D721Med (cell line): Measurements from ENCODE around the gene UBE2G2.

Experiments
- DNase-seq: peaks from one replicate; pipeline ENCODE4 v3.0.0; 2011; ENCODE audit warnings: low spot score; ENCODE audit not compliant: insufficient read length
- FAIRE-seq: peaks from 2 replicates; lab custom pipeline; 2011; peaks lifted over from hg19 to GRCh38; lab: Jason Lieb, UNC
- CTCF ChIP-seq: IDR thresholded peaks from 2 replicates; pipeline ENCODE4 v1.5.1; 2012; ENCODE audit warnings: mild to moderate bottlenecking, control low read depth; ENCODE audit not compliant: insufficient read depth; ENCODE audit errors: missing control alignments

The UBE2G2 gene

GRCh38 chr21:44791993-44792392 lies 9.6 kb downstream of the UBE2G2 start:
- FAIRE-seq: no peak
- no peak for DNase-seq
- TF ChIP-seq CTCF: no peak

- FAIRE-seq: no peak
- no peak for TF ChIP-seq CTCF
- DNase-seq: no peak
Observed at GRCh38 chr21:44791246-44791645, 10.4 kb downstream of the UBE2G2 start.

GRCh38 chr21:44790368-44790767 lies 11.3 kb downstream of the UBE2G2 start:
- DNase-seq: no peak
- TF ChIP-seq CTCF: no peak
- FAIRE-seq: no peak

- FAIRE-seq: no peak
- no peak for DNase-seq
- no peak for TF ChIP-seq CTCF
Observed at GRCh38 chr21:44789880-44790279, 11.7 kb downstream of the UBE2G2 start.

GRCh38 chr21:44785620-44786335 lies 15.8 kb downstream of the UBE2G2 start:
- FAIRE-seq (no peak), DNase-seq (no peak)
- TF ChIP-seq CTCF: no peak

- TF ChIP-seq CTCF: no peak
- no peak for DNase-seq
- FAIRE-seq: no peak
Observed at GRCh38 chr21:44784810-44785209, 16.8 kb downstream of the UBE2G2 start.

- no peak for DNase-seq
- no peak for TF ChIP-seq CTCF
- no peak for FAIRE-seq
Observed at GRCh38 chr21:44783020-44783696, 18.5 kb downstream of the UBE2G2 start.
